Brain microvascular endothelial cell (primary cell): ENCODE data around the gene PLA2G1B.

Experiments
- DNase-seq: peaks from one replicate; pipeline ENCODE4 v3.0.0-alpha.2; 2020
- H3K27ac ChIP-seq: fragments of 250-450 bp; sonication (Bioruptor Pico); 2 replicates; pipeline ENCODE4 v1.5.1; 2020; ENCODE audit warnings: mild to moderate bottlenecking, moderate library complexity
- H3K27me3 ChIP-seq: fragments of 250-450 bp; sonication (Bioruptor Pico); replicated peaks from 2 replicates; pipeline ENCODE4 v1.5.1; 2020; ENCODE audit warnings: mild to moderate bottlenecking
- H3K36me3 ChIP-seq: fragments of 250-450 bp; sonication (Bioruptor Pico); replicated peaks from 2 replicates; pipeline ENCODE4 v1.5.1; 2020; ENCODE audit warnings: mild to moderate bottlenecking
- H3K4me3 ChIP-seq: 2 replicates; pipeline ENCODE4 v1.5.1; 2011; ENCODE audit warnings: low read depth, mild to moderate bottlenecking, control low read depth, low read length, moderate library complexity
- in situ Hi-C: cut with HindIII; loops from 2 replicates; pipeline ENCODE4 v1.10.0; 2017; ENCODE audit warnings: low sequenced_read_pairs, low pct_ligation_motif_present
- TF ChIP-seq, protein P1 (sequence below): IDR thresholded peaks from 2 replicates; pipeline ENCODE4 v1.5.1; 2011; ENCODE audit warnings: low read depth, mild to moderate bottlenecking, moderate library complexity, low read length, control low read depth, inconsistent platforms; ENCODE audit errors: missing control alignments

The PLA2G1B gene

DNA sequence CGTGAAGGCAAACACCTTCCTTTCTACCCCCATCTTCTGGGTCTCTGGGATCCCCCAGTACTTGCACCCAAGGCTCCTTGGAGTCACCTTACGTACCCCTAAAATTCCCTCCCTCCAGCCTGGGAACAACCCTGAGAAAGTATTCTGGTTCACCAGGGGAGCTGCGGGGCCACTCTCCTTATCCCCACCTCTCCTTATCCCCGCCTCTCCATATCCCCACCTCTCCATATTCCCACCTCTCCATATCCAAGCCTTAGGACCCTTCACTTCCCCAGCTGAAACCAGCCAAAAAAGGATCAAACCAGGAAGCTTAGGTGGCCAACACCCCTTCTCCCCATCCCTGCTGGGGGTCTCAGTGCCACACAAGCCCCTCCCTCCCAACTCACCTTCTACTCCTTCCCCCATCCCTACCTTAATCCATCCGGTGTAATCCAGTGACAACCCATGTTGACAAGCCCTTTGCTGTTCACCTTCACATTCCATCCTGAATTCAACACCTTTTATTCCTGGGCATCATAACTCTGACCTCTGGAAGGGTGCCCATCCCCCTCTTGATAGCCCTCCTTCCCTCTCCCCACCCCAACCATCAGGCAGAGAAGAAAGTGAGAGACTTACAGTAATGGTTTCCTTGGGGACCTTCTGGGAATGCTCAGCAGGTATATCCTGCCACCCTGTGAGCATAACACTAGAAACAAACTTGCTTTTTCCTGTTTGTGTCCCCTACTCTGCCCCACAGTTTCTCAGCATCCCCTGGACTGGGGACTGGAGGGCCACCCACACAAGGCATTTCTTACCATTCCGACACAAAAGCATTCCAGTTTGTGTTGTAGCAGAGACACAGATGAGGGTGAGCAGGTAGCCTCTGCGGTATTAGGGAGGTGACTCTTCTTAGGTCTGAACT lies 43.0 kb upstream of the PLA2G1B start:
- peaks cover 59% of the 10 kb centered on the region for H3K27me3 ChIP-seq
- TF ChIP-seq, protein P1, sequence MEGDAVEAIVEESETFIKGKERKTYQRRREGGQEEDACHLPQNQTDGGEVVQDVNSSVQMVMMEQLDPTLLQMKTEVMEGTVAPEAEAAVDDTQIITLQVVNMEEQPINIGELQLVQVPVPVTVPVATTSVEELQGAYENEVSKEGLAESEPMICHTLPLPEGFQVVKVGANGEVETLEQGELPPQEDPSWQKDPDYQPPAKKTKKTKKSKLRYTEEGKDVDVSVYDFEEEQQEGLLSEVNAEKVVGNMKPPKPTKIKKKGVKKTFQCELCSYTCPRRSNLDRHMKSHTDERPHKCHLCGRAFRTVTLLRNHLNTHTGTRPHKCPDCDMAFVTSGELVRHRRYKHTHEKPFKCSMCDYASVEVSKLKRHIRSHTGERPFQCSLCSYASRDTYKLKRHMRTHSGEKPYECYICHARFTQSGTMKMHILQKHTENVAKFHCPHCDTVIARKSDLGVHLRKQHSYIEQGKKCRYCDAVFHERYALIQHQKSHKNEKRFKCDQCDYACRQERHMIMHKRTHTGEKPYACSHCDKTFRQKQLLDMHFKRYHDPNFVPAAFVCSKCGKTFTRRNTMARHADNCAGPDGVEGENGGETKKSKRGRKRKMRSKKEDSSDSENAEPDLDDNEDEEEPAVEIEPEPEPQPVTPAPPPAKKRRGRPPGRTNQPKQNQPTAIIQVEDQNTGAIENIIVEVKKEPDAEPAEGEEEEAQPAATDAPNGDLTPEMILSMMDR = no peak
- H3K36me3 ChIP-seq = no peaks in the 10 kb centered on the region
- in situ Hi-C loops = no loop called here
- DNase-seq = no peak
- H3K27ac ChIP-seq = no peak overlapping the region
- H3K4me3 ChIP-seq = no peak overlapping the region

DNA sequence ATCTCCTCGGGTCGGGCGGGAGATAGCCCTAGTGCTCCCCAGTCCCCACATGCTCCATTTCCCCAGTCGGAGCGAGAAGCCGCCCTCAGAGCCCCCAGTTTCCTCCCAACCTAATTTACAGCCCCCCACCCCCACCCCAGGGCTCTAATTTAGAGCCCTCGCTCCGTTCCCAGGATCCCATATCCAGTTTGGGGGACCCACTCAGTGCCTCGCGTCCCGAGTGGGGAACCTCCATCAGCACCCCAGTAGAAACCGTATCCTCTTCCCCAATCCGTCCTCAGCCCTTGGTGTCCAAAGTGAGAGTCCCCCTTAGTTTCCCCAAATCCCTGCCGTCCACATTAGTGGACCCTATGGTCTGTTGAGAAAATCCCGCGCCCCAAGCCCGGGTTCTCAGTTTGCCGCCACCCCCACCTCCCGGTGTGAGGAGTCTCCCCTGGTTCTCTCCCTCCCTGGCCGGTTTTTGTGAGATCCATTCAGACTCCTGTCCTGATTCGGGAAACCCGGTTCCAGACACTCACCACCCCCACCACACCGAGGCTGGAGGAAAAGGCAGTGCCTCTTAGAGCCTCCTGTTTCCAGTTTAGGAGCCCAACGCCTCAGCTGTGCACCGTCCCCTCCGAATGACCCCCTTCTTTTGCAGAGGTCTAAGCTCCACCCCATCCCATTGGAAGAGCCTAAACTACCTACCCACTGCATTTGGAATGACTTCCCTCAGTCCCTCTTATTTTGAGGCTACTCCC lies 42.2 kb upstream of the PLA2G1B start:
- no peak overlapping the region for H3K27ac ChIP-seq
- H3K27me3 ChIP-seq = peaks cover 56% of the 10 kb centered on the region
- no peak for DNase-seq
- peak overlapping the region; percentile 22 for H3K4me3 ChIP-seq
- in situ Hi-C loops = no loop called here
- TF ChIP-seq, protein P1 = no peak
- no peaks in the 10 kb centered on the region for H3K36me3 ChIP-seq

DNA sequence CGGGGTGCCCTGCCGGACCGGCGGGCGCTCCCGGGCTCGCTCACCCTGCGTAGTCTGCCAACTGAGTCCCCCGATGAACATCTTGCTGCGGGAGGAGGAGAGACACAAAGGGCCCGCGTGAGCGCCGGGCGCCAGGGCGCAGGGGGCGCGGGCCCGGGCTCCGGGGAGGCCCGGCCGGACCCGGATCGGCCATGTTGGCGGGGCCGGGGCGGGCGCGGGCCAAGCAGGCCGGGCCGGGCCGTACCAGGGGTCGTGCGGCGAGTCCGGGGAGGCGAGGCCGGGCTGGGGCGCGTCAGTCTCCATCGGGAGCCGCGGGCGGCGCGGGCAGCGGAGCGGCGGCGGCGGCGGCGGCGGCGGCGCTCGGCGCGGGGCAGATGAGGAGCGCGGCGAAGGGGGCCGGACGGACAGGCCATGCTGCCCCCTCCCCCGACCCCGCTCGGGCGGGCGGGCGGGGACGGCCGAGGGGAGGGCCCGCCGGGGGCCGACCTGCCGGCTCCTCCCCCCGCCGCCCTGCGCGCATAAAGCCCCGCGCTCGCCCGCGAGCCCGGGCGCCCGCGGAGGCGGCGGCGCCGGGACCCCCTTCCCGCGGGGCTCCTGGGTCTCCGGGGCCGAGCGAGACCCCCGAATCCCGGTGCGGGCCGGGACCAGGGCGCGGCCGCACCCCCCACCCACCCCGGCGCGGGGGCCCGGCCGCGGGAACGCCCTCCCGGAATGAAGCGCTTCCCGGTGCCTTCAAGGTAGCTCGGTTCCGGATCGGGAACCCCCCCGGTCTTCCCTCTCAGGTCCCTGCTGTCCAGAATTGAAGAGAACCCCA lies 41.4 kb upstream of the PLA2G1B start, which contains the start of gene MSI1:
MSI1 (minus strand) TSS at position 376 of the 814 bp plus-strand sequence; CDS start at position 303, 73 bp downstream.
- TF ChIP-seq, protein P1 = no peak
- no peak for DNase-seq
- no peaks in the 10 kb centered on the region for H3K36me3 ChIP-seq
- peak within 1 kb of the TSS; percentile 29 for H3K4me3 ChIP-seq
- no peak within 1 kb of the TSS for H3K27ac ChIP-seq
- in situ Hi-C loops = no loop called here
- peaks cover 54% of the 10 kb centered on the region for H3K27me3 ChIP-seq

DNA sequence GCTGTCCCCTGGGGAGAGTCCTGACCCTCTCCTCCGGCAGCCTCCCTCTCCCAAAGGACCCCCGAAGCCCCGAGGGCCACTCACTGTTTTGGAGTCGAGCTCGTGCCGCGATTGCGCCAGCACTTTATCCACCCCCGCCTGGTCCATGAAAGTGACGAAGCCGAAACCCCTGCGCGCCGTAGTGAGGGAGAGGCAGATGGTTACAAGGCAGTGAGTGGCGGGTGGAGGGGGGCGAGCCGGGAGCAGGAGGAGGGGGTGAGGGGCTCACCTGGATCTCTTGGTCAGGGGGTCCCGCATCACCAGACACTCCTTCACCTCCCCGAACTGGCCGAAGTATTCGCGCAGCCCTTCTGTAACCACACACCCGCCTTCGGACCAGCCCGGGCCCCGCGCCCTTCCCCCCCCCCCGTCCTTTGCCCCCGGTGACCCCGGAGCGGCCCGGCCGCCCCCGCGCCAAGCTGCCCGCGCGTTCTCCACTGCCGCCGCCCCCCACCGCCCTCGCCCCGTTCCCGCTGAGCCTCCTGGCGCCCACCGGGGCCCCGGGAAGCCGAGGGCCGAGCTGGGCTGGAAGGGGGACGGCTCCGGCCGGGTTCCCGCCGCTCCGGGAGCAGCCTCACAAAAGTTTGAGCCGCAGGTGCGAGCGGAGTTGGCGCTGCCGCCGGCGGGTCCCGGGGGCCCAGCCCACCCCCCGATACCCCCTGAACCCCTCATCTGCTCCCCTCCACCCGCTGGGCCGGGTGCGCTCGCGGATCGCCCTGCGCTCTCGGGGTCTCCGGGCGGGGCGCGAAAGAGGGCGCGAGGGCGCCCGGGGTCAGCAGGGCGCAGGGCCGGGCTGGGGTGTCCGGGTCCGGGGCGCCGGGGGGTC lies 40.6 kb upstream of the PLA2G1B start:
- Histone ChIP-seq H3K27me3 (peaks cover 49% of the 10 kb centered on the region), H3K36me3 (no peaks in the 10 kb centered on the region), H3K27ac (no peak overlapping the region), H3K4me3 (peak overlapping the region; percentile 29)
- in situ Hi-C loops = no loop called here
- TF ChIP-seq, protein P1 = no peak
- DNase-seq = no peak

DNA sequence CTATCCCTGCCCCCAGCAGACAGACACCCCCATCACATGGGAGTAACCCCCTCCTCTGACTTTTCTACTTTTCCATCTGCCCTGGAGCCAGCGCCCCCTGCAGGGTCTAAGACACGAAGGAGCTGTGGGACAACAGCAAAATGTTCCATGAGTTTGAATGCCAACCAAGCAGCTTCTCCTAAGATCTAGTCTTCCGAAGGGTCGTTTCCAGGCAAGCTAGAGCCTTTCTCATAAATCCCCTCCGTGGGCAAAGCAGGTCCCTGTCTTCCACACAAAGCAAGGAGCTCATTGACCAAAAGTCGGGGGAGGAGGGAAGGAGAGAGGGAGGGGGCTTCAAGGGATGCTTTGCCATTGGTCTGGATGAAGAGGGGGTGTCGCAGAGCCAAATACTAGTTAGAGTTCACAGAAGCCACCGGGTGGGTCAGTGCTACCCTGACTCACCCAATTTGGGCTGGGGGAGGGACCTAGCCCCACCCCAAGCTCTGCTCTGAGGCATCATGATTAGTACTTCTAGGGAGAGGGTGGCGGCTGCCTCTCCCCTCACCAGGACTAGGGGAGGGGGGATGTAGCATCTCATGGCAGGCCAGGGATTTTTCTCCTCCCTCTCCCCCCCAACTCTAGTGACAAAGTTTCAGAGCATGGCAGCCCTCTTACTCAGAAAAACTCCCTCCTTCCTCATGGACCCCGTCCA lies 39.8 kb upstream of the PLA2G1B start:
- TF ChIP-seq, protein P1 = peak; percentile 73
- H3K27me3 ChIP-seq = peaks cover 43% of the 10 kb centered on the region

More for the DNA sequence above, 39.8 kb upstream of the PLA2G1B start:
- Histone ChIP-seq H3K36me3 (no peaks in the 10 kb centered on the region), H3K27ac (no peak overlapping the region), H3K4me3 (no peak overlapping the region)
- in situ Hi-C loops = no loop called here
- DNase-seq = no peak
